Esophagus squamous epithelium (tissue), 4 donors: ENCODE measurements around the gene COL27A1.

ENCODE experiments used
- POLR2A ChIP-seq, 4 donors: fragments of 450-650 bp; IDR thresholded peaks; one replicate each; pipeline ENCODE4 v1.6.1; 2017; ENCODE audit warnings: antibody characterized with exemption in 4 of 4, mild to moderate bottlenecking in 4 of 4, moderate library complexity in 3 of 4
- TF ChIP-seq, protein P1 (sequence below), 6 experiments: fragments of 450-650 bp in 4 of 6; fragments of 200-600 bp in 2 of 6; sonication (generic) in 2 of 6; IDR thresholded peaks; one replicate each; pipeline ENCODE4 v1.5.1; 2016 to 2019; ENCODE audit warnings: antibody characterized with exemption in 6 of 6, mild to moderate bottlenecking in 4 of 6, moderate library complexity in 4 of 6

DNA sequence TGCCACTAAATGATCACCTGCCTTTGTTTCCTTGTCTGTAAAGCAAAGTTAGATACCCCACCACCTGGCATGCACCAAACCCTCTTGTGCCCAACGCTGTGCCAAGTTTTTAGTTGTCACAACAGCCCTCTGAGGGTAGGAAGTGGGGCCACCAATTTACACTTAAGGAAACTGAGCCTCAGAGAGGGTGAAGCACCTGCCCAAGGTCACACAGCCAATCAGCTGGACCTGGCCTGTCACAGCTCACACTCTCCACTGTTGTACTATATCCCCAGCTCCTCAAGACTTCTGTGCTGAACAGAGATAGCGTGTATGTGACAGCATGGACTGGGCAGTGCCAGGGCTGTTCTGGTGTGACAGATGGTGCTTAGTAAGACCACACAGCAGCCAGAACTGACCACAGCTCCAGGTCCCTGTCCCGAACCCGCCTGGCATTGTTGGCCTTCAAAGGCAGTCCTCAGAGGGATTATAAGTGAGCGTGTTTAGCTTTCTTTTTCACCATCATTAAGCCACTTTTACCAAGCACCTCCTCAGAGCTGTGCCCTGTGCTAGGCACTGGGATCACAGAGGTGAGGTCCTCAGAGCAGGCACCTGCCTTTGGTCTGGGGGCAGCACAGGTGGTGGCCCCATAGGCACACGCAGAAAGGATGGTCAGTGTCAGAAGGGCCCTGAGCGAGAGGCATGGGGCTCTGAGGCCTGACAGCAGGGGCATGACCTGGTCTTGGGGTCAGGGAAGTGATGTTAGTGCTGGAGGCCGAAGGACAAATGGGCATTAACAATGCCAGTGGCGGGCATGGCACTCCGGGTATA lies 71.1 kb downstream of the COL27A1 start:
- TF ChIP-seq, protein P1, sequence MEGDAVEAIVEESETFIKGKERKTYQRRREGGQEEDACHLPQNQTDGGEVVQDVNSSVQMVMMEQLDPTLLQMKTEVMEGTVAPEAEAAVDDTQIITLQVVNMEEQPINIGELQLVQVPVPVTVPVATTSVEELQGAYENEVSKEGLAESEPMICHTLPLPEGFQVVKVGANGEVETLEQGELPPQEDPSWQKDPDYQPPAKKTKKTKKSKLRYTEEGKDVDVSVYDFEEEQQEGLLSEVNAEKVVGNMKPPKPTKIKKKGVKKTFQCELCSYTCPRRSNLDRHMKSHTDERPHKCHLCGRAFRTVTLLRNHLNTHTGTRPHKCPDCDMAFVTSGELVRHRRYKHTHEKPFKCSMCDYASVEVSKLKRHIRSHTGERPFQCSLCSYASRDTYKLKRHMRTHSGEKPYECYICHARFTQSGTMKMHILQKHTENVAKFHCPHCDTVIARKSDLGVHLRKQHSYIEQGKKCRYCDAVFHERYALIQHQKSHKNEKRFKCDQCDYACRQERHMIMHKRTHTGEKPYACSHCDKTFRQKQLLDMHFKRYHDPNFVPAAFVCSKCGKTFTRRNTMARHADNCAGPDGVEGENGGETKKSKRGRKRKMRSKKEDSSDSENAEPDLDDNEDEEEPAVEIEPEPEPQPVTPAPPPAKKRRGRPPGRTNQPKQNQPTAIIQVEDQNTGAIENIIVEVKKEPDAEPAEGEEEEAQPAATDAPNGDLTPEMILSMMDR (IDR thresholded peaks at IDR 0.05) = no peak
- TF ChIP-seq POLR2A (IDR thresholded peaks at IDR 0.05) = no peak
